Lower leg skin (tissue), 4 donors: ENCODE results near the gene IRF2. TPM values are rescaled to one million over a fixed set of nuclear protein-coding genes. Genes with fewer than 3 reads are reported as not detected.

Experiments used
- DNase-seq, 2 donors: peaks; one replicate each; pipeline ENCODE4 v3.0.0-alpha.2; 2019; ENCODE audit warnings: low spot score in 2 of 2
- H3K4me3 ChIP-seq: fragments of 200-600 bp; sonication (generic); 2 replicates; pipeline ENCODE4 v1.5.1; 2017; ENCODE audit warnings: mild to moderate bottlenecking, low read depth; ENCODE audit not compliant: poor library complexity, severe bottlenecking
- CTCF ChIP-seq, 3 donors: fragments of 450-650 bp; IDR thresholded peaks; one replicate each; pipeline ENCODE4 v1.5.1; 2016; ENCODE audit warnings: antibody characterized with exemption in 3 of 3, mild to moderate bottlenecking in 3 of 3, moderate library complexity in 2 of 3
- POLR2A ChIP-seq, 2 donors: fragments of 450-650 bp; IDR thresholded peaks; one replicate each; pipeline ENCODE4 v1.6.1; 2016 to 2017; ENCODE audit warnings: antibody characterized with exemption in 2 of 2, mild to moderate bottlenecking in 1 of 2, moderate library complexity in 1 of 2
- WGBS, 2 donors: methylation state at CpG; one replicate each; pipeline ENCODE4 v1.1.5; 2018; 5-methylcytosine and 5-hydroxymethylcytosine counted together
- intact Hi-C: fragments of 100-400 bp; cut with DNase I; formaldehyde crosslinking; loops from one replicate; pipeline ENCODE4 v1.15.0; 2023; ENCODE audit warnings: low total_unique reads
- total RNA-seq, 4 donors: library from RNA; depleted of rRNA; stranded (reverse); fragments of >200 nt; gene quantifications; one replicate each; pipeline ENCODE4 v1.1.0, GENCODE V29; 2016

Gene IRF2
- total RNA-seq, 4 donors from 2014 or later: 31.6 to 44.0 (median 38.4) TPM

DNA sequence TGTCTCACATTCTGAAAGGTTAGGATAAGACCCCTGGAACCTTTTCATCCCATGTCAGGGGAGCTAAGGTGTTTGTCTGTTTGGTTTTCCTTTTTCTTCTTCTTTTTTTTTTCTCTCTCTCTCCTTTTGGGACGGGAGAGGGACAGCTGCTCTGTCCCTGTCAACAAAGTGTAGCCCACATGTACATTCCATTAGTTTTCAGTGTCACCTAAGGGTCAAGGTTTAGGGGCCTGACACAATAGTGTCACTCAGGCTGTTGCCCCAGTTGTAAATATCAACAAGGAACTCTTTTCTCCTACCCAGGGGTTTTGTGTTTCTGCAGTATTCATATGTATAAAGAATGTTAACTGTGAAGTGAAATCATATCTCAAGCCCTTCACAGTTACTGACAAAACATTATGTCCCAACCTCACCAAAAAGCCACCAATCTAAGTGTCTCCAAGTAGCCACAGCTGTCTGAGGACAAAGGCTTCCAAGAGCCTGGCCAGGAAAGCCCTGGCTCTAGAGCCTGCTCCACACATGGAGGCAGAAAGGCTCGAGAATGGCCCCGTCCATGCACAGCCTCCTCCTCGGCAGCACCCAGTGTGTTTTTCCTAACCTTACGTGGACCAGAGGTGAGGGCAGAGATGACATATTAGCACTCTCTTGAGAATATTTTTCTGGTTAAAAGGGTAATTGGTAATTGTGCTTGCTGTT lies 9.4 kb downstream of the IRF2 start:
- DNase-seq: no peak
- intact Hi-C loops: no loop called here
- TF ChIP-seq CTCF (IDR thresholded peaks at IDR 0.05): no peak
- no peak for TF ChIP-seq POLR2A (IDR thresholded peaks at IDR 0.05)
- WGBS, 2 donors: 90% methylated on average over 5 of the region's 5 CpGs
- no peak overlapping the region for H3K4me3 ChIP-seq

- DNase-seq: no peak
- intact Hi-C loops: no loop called here
- TF ChIP-seq POLR2A (IDR thresholded peaks at IDR 0.05) (no peak), CTCF (IDR thresholded peaks at IDR 0.05) (no peak)
- 95% methylated on average over 5 of the region's 5 CpGs for WGBS, 2 donors
- H3K4me3 ChIP-seq: no peak overlapping the region
Measured at GRCh38 chr4:184463856-184464255, 10.5 kb downstream of the IRF2 start.

DNA sequence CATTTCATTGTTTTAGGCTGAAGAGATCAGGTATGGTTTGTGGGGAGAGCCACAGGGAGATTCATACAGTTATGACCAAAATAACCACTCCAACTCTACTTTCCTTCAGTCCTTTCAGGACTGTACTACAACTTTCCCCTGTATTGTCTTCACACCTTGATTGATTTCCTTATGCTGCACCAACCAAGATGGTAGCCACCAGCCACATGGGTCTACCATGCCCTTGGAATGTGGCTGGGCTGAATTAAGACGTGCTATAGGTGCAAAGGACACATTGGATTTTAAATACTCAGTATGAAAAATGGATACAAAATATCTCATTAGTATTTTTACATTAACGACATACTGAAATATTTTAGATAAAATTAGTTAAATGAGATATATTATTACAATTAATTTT lies 11.2 kb downstream of the IRF2 start:
- TF ChIP-seq CTCF (IDR thresholded peaks at IDR 0.05): no peak
- TF ChIP-seq POLR2A (IDR thresholded peaks at IDR 0.05): no peak
- WGBS, 2 donors: 97 to 98% methylated on average over 2 of the region's 2 CpGs
- no peak overlapping the region for H3K4me3 ChIP-seq
- no peak for DNase-seq
- intact Hi-C loops: no loop called here

DNA sequence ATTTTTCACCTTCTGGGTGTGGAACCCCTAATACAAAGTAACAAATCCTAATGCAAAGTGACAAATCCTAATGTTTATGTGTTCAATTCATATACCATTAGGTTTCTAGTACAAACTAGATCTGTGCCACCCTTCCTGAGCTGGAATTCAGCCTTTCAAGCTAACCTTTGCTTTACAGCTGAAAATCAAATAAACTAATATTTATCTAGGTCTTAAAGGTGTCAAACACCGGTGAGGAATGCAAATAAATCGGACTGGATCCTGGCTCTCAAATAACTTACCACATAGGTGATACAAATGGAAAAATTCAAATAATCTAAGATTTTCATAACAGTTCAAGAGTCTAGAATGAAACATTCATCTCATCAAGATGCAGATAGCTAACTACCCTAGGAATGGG lies 11.6 kb downstream of the IRF2 start:
- H3K4me3 ChIP-seq: no peak overlapping the region
- 94 to 95% methylated on average over 2 of the region's 2 CpGs for WGBS, 2 donors
- TF ChIP-seq CTCF (IDR thresholded peaks at IDR 0.05) (no peak), POLR2A (IDR thresholded peaks at IDR 0.05) (no peak)
- no peak for DNase-seq
- intact Hi-C loops: no loop called here

- no peak overlapping the region for H3K4me3 ChIP-seq
- DNase-seq: no peak
- 78 to 80% methylated on average over 7 of the region's 7 CpGs for WGBS, 2 donors
- intact Hi-C loops: no loop called here
- TF ChIP-seq POLR2A (IDR thresholded peaks at IDR 0.05) (no peak), CTCF (IDR thresholded peaks at IDR 0.05) (no peak)
Measured at GRCh38 chr4:184461711-184462441, 12.5 kb downstream of the IRF2 start.
